GM23248 (cell line): Measurements from ENCODE around the gene DAPK1. TPM values are rescaled to one million over a fixed set of nuclear protein-coding genes. Genes with fewer than 3 reads are reported as not detected.

Experiments used
- DNase-seq: peaks from one replicate; pipeline ENCODE4 v3.0.0-alpha.2; 2015
- H2AFZ ChIP-seq: fragments of 200-600 bp; sonication (generic); 2 replicates; pipeline ENCODE4 v1.6.1; 2016; ENCODE audit warnings: antibody characterized with exemption
- H3F3A ChIP-seq: fragments of 200-600 bp; sonication (generic); 2 replicates; pipeline ENCODE4 v1.6.1; 2016; ENCODE audit warnings: mild to moderate bottlenecking, antibody characterized with exemption, mixed run types; ENCODE audit not compliant: insufficient read depth
- H3K27ac ChIP-seq: fragments of 200-600 bp; sonication (generic); 2 replicates; pipeline ENCODE4 v1.5.1; 2016; ENCODE audit warnings: mild to moderate bottlenecking
- H3K27me3 ChIP-seq: fragments of 200-600 bp; sonication (generic); replicated peaks from 2 replicates; pipeline ENCODE4 v1.6.1; 2016; ENCODE audit warnings: mild to moderate bottlenecking; ENCODE audit not compliant: insufficient read depth
- H3K36me3 ChIP-seq: fragments of 200-600 bp; sonication (generic); 2 replicates; pipeline ENCODE4 v1.6.1; 2016; ENCODE audit warnings: low read depth, mild to moderate bottlenecking
- H3K4me1 ChIP-seq: fragments of 200-600 bp; sonication (generic); 2 replicates; pipeline ENCODE4 v1.6.1; 2016; ENCODE audit warnings: mild to moderate bottlenecking; ENCODE audit not compliant: insufficient read depth
- H3K4me2 ChIP-seq: fragments of 200-600 bp; sonication (generic); one replicate; pipeline ENCODE4 v1.6.1; 2016; ENCODE audit warnings: mild to moderate bottlenecking; ENCODE audit not compliant: unreplicated experiment
- H3K4me3 ChIP-seq: fragments of 200-600 bp; sonication (generic); 2 replicates; pipeline ENCODE4 v1.5.1; 2016; ENCODE audit warnings: mild to moderate bottlenecking
- H3K79me2 ChIP-seq: fragments of 200-600 bp; sonication (generic); 2 replicates; pipeline ENCODE4 v1.6.1; 2016; ENCODE audit warnings: mild to moderate bottlenecking; ENCODE audit not compliant: insufficient read depth
- H3K9ac ChIP-seq: fragments of 200-600 bp; sonication (generic); 2 replicates; pipeline ENCODE4 v1.6.1; 2016; ENCODE audit warnings: mild to moderate bottlenecking
- H3K9me2 ChIP-seq: fragments of 200-600 bp; sonication (generic); 2 replicates; pipeline ENCODE4 v1.6.1; 2016; ENCODE audit warnings: mixed run types, mild to moderate bottlenecking, moderate library complexity; ENCODE audit not compliant: insufficient read depth
- H3K9me3 ChIP-seq: fragments of 200-600 bp; sonication (generic); one replicate; pipeline ENCODE4 v1.6.1; 2017; ENCODE audit warnings: low read depth
- H4K20me1 ChIP-seq: fragments of 200-600 bp; sonication (generic); 2 replicates; pipeline ENCODE4 v1.6.0; 2016; ENCODE audit not compliant: insufficient read depth
- EZH2 ChIP-seq: fragments of 200-600 bp; sonication (generic); IDR thresholded peaks from 2 replicates; pipeline ENCODE4 v1.6.1; 2018; ENCODE audit warnings: antibody characterized with exemption, mild to moderate bottlenecking; ENCODE audit not compliant: insufficient read depth, poor library complexity, severe bottlenecking
- EZH2phosphoT487 ChIP-seq: fragments of 200-600 bp; sonication (generic); IDR thresholded peaks from 2 replicates; pipeline ENCODE4 v1.6.1; 2018; ENCODE audit warnings: antibody characterized with exemption, moderate library complexity, mild to moderate bottlenecking, low read depth; ENCODE audit not compliant: insufficient read depth
- WGBS, 2 experiments: methylation state at CpG; one replicate each; pipeline ENCODE4 v1.1.6; 2015 to 2017; ENCODE audit warnings: low lambda C conversion rate in 2 of 2, low coverage in 1 of 2; ENCODE audit errors: missing lambda C conversion rate in 2 of 2; 5-methylcytosine and 5-hydroxymethylcytosine counted together
- in situ Hi-C: fragments of 300-500 bp; cut with MboI; formaldehyde crosslinking; loops from 2 replicates; pipeline ENCODE4 v1.15.0; 2020
- polyA plus RNA-seq: library from polyadenylated mRNA; unstranded; fragments of >200 nt; fragmentation: Nextera tagmentation; extraction: Ambion mirVana; gene quantifications from 2 replicates; pipeline ENCODE4 v1.2.1, GENCODE V29; 2016
- total RNA-seq: library from RNA; depleted of rRNA; stranded (reverse); fragments of >200 nt; shearing (Covaris generic); gene quantifications from 2 replicates; pipeline ENCODE4 v1.2.3, GENCODE V29; 2014

Gene DAPK1
- total and polyA plus RNA-seq, 2 experiments from 2014 or later, result 1.6 to 1.9 TPM

- WGBS, 2 experiments, result 77 to 81% methylated on average over 13 of the region's 13 CpGs
- Histone ChIP-seq H3F3A (peaks cover 6% of the 10 kb centered on the region; the same call in 1 of the 2 replicates), H2AFZ (no peak overlapping the region), H3K9me2 (no peaks in the 10 kb centered on the region), H4K20me1 (no peaks in the 10 kb centered on the region), H3K4me2 (no peak overlapping the region), H3K27ac (no peak overlapping the region), H3K4me1 (peaks cover 15% of the 10 kb centered on the region), H3K9me3 (no peaks in the 10 kb centered on the region), H3K36me3 (no peaks in the 10 kb centered on the region), H3K27me3 (no peaks in the 10 kb centered on the region), H3K79me2 (no peaks in the 10 kb centered on the region), H3K9ac (no peak overlapping the region), H3K4me3 (no peak overlapping the region)
- no peak for TF ChIP-seq EZH2phosphoT487
- TF ChIP-seq EZH2, result no peak
- DNase-seq, result no peak
- in situ Hi-C loops, result no loop called here
Measured at GRCh38 chr9:87597710-87598443, 100.2 kb downstream of the DAPK1 start.

- Histone ChIP-seq H3K4me2 (peak overlapping the region; percentile 67), H3K9ac (peak overlapping the region; percentile 5; the same call in 1 of the 2 replicates), H3K4me3 (peak overlapping the region; percentile 61)
Measured at GRCh38 chr9:87599901-87600610, 102.4 kb downstream of the DAPK1 start.

GRCh38 chr9:87601176-87601575 lies 103.5 kb downstream of the DAPK1 start:
- Histone ChIP-seq H3F3A (peaks cover 6% of the 10 kb centered on the region; the same call in 1 of the 2 replicates), H2AFZ (no peak overlapping the region), H3K4me3 (no peak overlapping the region), H4K20me1 (no peaks in the 10 kb centered on the region), H3K4me2 (no peak overlapping the region), H3K27me3 (no peaks in the 10 kb centered on the region), H3K9me3 (no peaks in the 10 kb centered on the region), H3K27ac (no peak overlapping the region), H3K36me3 (no peaks in the 10 kb centered on the region), H3K9ac (no peak overlapping the region), H3K4me1 (peaks cover 12% of the 10 kb centered on the region), H3K9me2 (no peaks in the 10 kb centered on the region), H3K79me2 (no peaks in the 10 kb centered on the region)
- no peak for TF ChIP-seq EZH2phosphoT487
- TF ChIP-seq EZH2, result no peak
- WGBS, 2 experiments, result 38 to 43% methylated on average over 1 of the region's 1 CpG
- in situ Hi-C loops, result no loop called here
- no peak for DNase-seq

More at GRCh38 chr9:87599901-87600610, 102.4 kb downstream of the DAPK1 start:
- Histone ChIP-seq H3K9me2 (no peaks in the 10 kb centered on the region), H3K27me3 (no peaks in the 10 kb centered on the region), H3F3A (peaks cover 6% of the 10 kb centered on the region; the same call in 1 of the 2 replicates), H3K36me3 (no peaks in the 10 kb centered on the region), H3K9me3 (no peaks in the 10 kb centered on the region), H3K4me1 (peaks cover 12% of the 10 kb centered on the region), H3K79me2 (no peaks in the 10 kb centered on the region), H4K20me1 (no peaks in the 10 kb centered on the region), H2AFZ (no peak overlapping the region), H3K27ac (peak overlapping the region; percentile 33; the same call in 1 of the 2 replicates)
- TF ChIP-seq EZH2 (no peak), EZH2phosphoT487 (no peak)
- peak; percentile 78 for DNase-seq
- 17% methylated on average over 17 of the region's 17 CpGs for WGBS, 2 experiments
- in situ Hi-C loops, result no loop called here

- H3K9me2 ChIP-seq, result no peaks in the 10 kb centered on the region
- no peak for DNase-seq
- no peak overlapping the region for H3K27ac ChIP-seq
- in situ Hi-C loops, result no loop called here
- H3K79me2 ChIP-seq, result no peaks in the 10 kb centered on the region
- H4K20me1 ChIP-seq, result no peaks in the 10 kb centered on the region
- no peak overlapping the region for H3K9ac ChIP-seq
- 80 to 85% methylated on average over 5 of the region's 5 CpGs for WGBS, 2 experiments
- H3K4me3 ChIP-seq, result no peak overlapping the region
- H3K36me3 ChIP-seq, result no peaks in the 10 kb centered on the region
- no peaks in the 10 kb centered on the region for H3K9me3 ChIP-seq
- H2AFZ ChIP-seq, result no peak overlapping the region
- H3K27me3 ChIP-seq, result no peaks in the 10 kb centered on the region
- H3K4me1 ChIP-seq, result peaks cover 12% of the 10 kb centered on the region
- no peak overlapping the region for H3K4me2 ChIP-seq
- TF ChIP-seq EZH2phosphoT487 (no peak), EZH2 (no peak)
- H3F3A ChIP-seq, result peaks cover 6% of the 10 kb centered on the region; the same call in 1 of the 2 replicates
Measured at GRCh38 chr9:87601595-87601994, 103.9 kb downstream of the DAPK1 start.
